Kidney (tissue), 14 donors: ENCODE results near the gene ITIH4. TPM values are rescaled to one million over a fixed set of nuclear protein-coding genes. Genes with fewer than 3 reads are reported as not detected.

Source experiments
- DNase-seq, 5 donors: peaks; one replicate each; pipeline ENCODE4 v3.0.0-alpha.2; 2013 to 2020
- FAIRE-seq: peaks from 2 replicates; lab custom pipeline; 2012; peaks lifted over from hg19 to GRCh38; lab: Jason Lieb, UNC
- H3K27ac ChIP-seq, 2 donors: one replicate each; pipeline ENCODE4 v1.7.0; 2013; ENCODE audit warnings: low read depth in 2 of 2, low read length in 2 of 2, inconsistent platforms in 1 of 2
- H3K27me3 ChIP-seq: one replicate; pipeline ENCODE4 v1.7.1; 2013; ENCODE audit warnings: low read length, inconsistent platforms; ENCODE audit not compliant: control insufficient read depth, insufficient read depth
- H3K36me3 ChIP-seq, 3 donors: one replicate each; pipeline versions ENCODE4 v1.7.0 to v1.7.1; 2013; ENCODE audit warnings: low read length in 3 of 3, control low read depth in 1 of 3, inconsistent platforms in 1 of 3; ENCODE audit not compliant: insufficient read depth in 3 of 3, control insufficient read depth in 2 of 3
- H3K4me1 ChIP-seq, 3 donors: one replicate each; pipeline versions ENCODE4 v1.7.0 to v1.7.1; 2013; ENCODE audit warnings: low read length in 3 of 3, inconsistent platforms in 1 of 3, low read depth in 1 of 3; ENCODE audit not compliant: control insufficient read depth in 2 of 3, insufficient read depth in 2 of 3
- H3K4me3 ChIP-seq, 3 donors: one replicate each; pipeline versions ENCODE4 v1.7.0 to v1.8.1; 2013; ENCODE audit warnings: low read length in 3 of 3, control low read depth in 1 of 3, inconsistent platforms in 1 of 3
- H3K9ac ChIP-seq, 3 donors: one replicate each; pipeline versions ENCODE4 v1.7.0 to v1.7.1; 2013; ENCODE audit warnings: low read length in 3 of 3, control low read depth in 1 of 3, inconsistent platforms in 1 of 3
- H3K9me3 ChIP-seq, 3 donors: one replicate each; pipeline versions ENCODE4 v1.7.0 to v1.7.1; 2013; ENCODE audit warnings: low read length in 3 of 3, control low read depth in 1 of 3, inconsistent platforms in 1 of 3; ENCODE audit not compliant: control insufficient read depth in 2 of 3, insufficient read depth in 1 of 3
- CTCF ChIP-seq: IDR thresholded peaks from 3 replicates; pipeline ENCODE4 v1.5.1; 2012; ENCODE audit warnings: mild to moderate bottlenecking, moderate library complexity, borderline replicate concordance; ENCODE audit not compliant: insufficient read depth; ENCODE audit errors: extremely low read depth
- intact Hi-C: fragments of 100-400 bp; cut with DNase I; formaldehyde crosslinking; loops from one replicate; pipeline ENCODE4 v1.11.1; 2022
- polyA plus RNA-seq: library from polyadenylated mRNA; stranded (reverse); fragments of 350-450 nt; fragmentation: Illumina TruSeq; extraction: RNeasy Lipid Tissue Mini Kit (QIAGEN cat#74804); gene quantifications from one replicate; pipeline ENCODE4 v1.2.3, GENCODE V29; 2014; ENCODE audit warnings: low read depth, low replicate concordance; ENCODE audit not compliant: insufficient read depth
- total RNA-seq: library from RNA; stranded (reverse); fragmentation: NEBNext Ultra II Directional; extraction: Animal tissue kit (Norgen Biotek cat#: 25700); gene quantifications from one replicate; pipeline ENCODE4 v1.2.1, GENCODE V29; 2021
- donor health status: control.
- donor health status: control.
- donor health status: control.
- donor health status: control.
- donor health status: control.
- donor health status: DM: yes; HTN: yes; CAD: no.
- donor health status: Normal renal cell carcinoma (clear cell type).

Gene ITIH4
- total and polyA plus RNA-seq, 2 donors from 2014 or later, result 12.9 to 15.4 TPM

- intact Hi-C loops, result no loop called here
- Histone ChIP-seq H3K27ac (no peak overlapping the region), H3K9me3 (no peaks in the 10 kb centered on the region), H3K9ac (no peak overlapping the region), H3K27me3 (no peaks in the 10 kb centered on the region), H3K36me3 (no peaks in the 10 kb centered on the region), H3K4me3 (no peak overlapping the region), H3K4me1 (no peaks in the 10 kb centered on the region)
- DNase-seq, result peak in 1 of 5 donors; percentile 49
- TF ChIP-seq CTCF, result no peak
- FAIRE-seq, result no peak
Observed at GRCh38 chr3:52786330-52787215, 43.9 kb downstream of the ITIH4 start.

- no peak for TF ChIP-seq CTCF
- intact Hi-C loops, result no loop called here
- H3K27me3 ChIP-seq, result no peaks in the 10 kb centered on the region
- no peak overlapping the region for H3K9ac ChIP-seq
- H3K27ac ChIP-seq, result no peak overlapping the region
- H3K4me1 ChIP-seq, result no peaks in the 10 kb centered on the region
- H3K9me3 ChIP-seq, result no peaks in the 10 kb centered on the region
- no peak overlapping the region for H3K4me3 ChIP-seq
- H3K36me3 ChIP-seq, result no peaks in the 10 kb centered on the region
- DNase-seq (peak in 1 of 5 donors; percentile 51), FAIRE-seq (no peak)
Observed at GRCh38 chr3:52784931-52785590, 45.4 kb downstream of the ITIH4 start.

GRCh38 chr3:52784021-52784621, 46.4 kb downstream of the ITIH4 start:
- no peak overlapping the region for H3K9ac ChIP-seq
- FAIRE-seq, result no peak
- no peaks in the 10 kb centered on the region for H3K4me1 ChIP-seq
- H3K9me3 ChIP-seq, result no peaks in the 10 kb centered on the region
- peak in 1 of 5 donors; percentile 56 for DNase-seq
- H3K27me3 ChIP-seq, result no peaks in the 10 kb centered on the region
- no peak overlapping the region for H3K27ac ChIP-seq
- TF ChIP-seq CTCF, result no peak
- H3K36me3 ChIP-seq, result no peaks in the 10 kb centered on the region
- intact Hi-C loops, result no loop called here
- no peak overlapping the region for H3K4me3 ChIP-seq
